ENCODE results near the gene CACNG4.

DNA sequence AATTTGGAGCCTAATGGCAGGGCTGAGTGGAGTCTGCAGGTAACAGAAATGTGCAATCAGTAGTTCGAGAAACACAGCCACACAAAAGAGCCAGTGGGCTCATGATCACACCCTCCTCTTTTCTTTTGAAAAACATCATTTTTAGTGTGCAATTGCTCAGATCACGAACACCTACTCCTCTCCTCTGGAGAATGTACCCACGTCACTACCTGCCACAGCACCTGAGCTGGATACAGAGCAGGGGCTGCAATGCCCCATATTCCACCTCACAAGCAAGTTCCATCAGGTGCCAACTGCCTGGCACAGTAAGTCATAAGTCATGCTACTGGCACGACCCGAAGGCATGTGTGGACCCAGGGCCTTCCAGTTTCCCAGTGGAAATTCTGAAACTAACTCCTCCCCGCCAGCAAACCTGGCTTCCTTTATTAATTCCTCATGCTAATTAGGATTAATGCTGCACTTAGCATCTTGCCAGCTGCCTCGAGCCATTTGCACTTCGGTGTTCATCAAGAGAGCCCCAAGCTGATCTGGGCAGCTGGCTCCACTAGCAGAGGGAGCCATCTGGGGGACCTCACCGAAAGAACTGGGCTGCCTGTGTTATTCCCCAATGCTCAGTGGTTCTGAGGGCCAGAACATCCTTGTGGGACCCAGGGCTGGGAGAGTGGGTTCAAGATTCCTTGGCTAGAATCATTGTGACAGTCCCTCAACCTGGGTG lies 2.4 kb downstream of the CACNG4 start:
- TF ChIP-seq EZH2 (IDR thresholded peaks at IDR 0.05; ENCODE audit: borderline replicate concordance, low read depth, low read length, severe bottlenecking) (no peak), CTCF (IDR thresholded peaks at IDR 0.05; ENCODE audit: borderline replicate concordance, extremely low read depth, low read length, poor library complexity, severe bottlenecking) (no peak)

Measured in DND-41 (cell line).